ENCODE measurements around the gene HCK.

DNA sequence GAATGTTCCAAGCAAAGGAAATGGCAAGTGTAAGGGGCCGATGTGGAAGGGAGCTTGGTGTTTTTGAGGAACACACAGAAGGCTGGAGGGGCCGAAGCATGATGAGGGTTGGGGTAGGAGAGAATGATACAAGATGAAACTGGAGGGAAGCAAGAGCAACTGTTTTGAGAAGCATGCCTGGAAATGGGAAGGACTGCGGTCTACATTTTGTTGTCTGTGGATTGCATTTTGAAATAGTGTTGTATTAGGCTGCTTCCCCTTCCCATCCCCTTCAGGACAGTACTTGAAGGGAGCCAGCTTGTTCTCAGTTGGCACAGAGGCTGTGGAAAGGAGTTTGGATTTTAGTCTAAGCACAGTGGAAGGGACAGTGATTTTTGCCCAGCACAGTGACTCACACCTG lies 59.7 kb downstream of the HCK start:
- TF ChIP-seq POLR2AphosphoS5 (IDR thresholded peaks at IDR 0.05; ENCODE audit: borderline replicate concordance, low read depth, low read length) (no peak), EZH2 (IDR thresholded peaks at IDR 0.05) (no peak)
